ENCODE data around the gene SLC9A3.

DNA sequence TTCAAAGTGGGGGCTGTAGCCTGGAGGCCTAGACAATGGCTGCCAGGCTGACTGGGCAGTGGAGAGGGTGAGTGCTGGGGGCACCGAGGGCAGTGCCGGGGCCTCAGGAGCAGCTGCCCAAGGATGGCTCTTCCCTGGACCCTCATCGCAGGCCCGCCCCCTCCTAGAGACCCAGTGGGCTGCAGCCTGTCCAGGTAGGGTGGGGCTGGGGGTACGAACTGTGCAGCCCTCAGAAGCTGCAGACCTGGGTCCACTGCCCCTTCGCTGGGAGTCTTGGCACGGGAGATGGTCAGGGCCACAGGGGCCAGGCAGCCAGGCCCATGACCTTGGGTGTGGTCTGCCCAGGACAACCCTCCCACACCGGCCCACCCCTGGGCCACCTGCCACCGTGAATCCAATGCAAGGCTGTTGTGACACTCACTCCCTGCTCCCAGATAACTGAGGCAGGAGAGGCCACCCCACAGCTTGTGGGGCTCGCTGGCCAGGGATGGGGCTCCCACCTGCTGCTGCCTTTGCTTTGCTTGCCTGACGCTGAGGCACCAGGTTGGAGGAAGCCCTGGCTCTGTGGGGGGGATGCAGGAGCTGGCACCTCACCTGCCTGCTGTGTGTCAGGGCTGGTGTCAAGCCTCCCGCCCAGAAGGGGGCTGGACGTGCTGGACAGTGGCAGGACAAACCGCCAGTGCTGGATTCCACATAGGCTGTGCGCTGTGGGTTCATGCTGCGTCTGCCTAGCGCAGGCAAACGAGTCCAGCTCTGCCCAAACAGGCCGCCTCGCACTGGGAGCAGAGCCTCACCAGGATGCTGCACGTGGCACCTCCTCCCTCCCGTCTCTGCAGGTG lies 23.1 kb upstream of the SLC9A3 start:
- TF ChIP-seq, protein P1, sequence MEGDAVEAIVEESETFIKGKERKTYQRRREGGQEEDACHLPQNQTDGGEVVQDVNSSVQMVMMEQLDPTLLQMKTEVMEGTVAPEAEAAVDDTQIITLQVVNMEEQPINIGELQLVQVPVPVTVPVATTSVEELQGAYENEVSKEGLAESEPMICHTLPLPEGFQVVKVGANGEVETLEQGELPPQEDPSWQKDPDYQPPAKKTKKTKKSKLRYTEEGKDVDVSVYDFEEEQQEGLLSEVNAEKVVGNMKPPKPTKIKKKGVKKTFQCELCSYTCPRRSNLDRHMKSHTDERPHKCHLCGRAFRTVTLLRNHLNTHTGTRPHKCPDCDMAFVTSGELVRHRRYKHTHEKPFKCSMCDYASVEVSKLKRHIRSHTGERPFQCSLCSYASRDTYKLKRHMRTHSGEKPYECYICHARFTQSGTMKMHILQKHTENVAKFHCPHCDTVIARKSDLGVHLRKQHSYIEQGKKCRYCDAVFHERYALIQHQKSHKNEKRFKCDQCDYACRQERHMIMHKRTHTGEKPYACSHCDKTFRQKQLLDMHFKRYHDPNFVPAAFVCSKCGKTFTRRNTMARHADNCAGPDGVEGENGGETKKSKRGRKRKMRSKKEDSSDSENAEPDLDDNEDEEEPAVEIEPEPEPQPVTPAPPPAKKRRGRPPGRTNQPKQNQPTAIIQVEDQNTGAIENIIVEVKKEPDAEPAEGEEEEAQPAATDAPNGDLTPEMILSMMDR (tag by site-specific recombination; IDR thresholded peaks at IDR 0.05): no peak
- TF ChIP-seq ZNF416 (tag by site-specific recombination; IDR thresholded peaks at IDR 0.05) (no peak), ZNF10 (tag by site-specific recombination; IDR thresholded peaks at IDR 0.05) (no peak), ZSCAN30 (tag by site-specific recombination; IDR thresholded peaks at IDR 0.05) (no peak), ZBTB44 (tag by site-specific recombination; IDR thresholded peaks at IDR 0.05) (no peak), SETDB1 (IDR thresholded peaks at IDR 0.05; ENCODE audit: insufficient read length, low read length) (no peak), ZNF140 (tag by site-specific recombination; IDR thresholded peaks at IDR 0.05) (no peak), FEZF1 (tag by site-specific recombination; IDR thresholded peaks at IDR 0.05) (no peak), TCF7L2 (IDR thresholded peaks at IDR 0.05; ENCODE audit: borderline replicate concordance, low read depth, low read length) (no peak), ZNF366 (tag by site-specific recombination; conservative IDR thresholded peaks at IDR 0.05) (no peak), ZNF571 (tag by site-specific recombination; IDR thresholded peaks at IDR 0.05) (no peak), ZBTB48 (tag by site-specific recombination; IDR thresholded peaks at IDR 0.05) (no peak), PATZ1 (tag by site-specific recombination; IDR thresholded peaks at IDR 0.05) (no peak)
- TF ChIP-seq, protein P2, sequence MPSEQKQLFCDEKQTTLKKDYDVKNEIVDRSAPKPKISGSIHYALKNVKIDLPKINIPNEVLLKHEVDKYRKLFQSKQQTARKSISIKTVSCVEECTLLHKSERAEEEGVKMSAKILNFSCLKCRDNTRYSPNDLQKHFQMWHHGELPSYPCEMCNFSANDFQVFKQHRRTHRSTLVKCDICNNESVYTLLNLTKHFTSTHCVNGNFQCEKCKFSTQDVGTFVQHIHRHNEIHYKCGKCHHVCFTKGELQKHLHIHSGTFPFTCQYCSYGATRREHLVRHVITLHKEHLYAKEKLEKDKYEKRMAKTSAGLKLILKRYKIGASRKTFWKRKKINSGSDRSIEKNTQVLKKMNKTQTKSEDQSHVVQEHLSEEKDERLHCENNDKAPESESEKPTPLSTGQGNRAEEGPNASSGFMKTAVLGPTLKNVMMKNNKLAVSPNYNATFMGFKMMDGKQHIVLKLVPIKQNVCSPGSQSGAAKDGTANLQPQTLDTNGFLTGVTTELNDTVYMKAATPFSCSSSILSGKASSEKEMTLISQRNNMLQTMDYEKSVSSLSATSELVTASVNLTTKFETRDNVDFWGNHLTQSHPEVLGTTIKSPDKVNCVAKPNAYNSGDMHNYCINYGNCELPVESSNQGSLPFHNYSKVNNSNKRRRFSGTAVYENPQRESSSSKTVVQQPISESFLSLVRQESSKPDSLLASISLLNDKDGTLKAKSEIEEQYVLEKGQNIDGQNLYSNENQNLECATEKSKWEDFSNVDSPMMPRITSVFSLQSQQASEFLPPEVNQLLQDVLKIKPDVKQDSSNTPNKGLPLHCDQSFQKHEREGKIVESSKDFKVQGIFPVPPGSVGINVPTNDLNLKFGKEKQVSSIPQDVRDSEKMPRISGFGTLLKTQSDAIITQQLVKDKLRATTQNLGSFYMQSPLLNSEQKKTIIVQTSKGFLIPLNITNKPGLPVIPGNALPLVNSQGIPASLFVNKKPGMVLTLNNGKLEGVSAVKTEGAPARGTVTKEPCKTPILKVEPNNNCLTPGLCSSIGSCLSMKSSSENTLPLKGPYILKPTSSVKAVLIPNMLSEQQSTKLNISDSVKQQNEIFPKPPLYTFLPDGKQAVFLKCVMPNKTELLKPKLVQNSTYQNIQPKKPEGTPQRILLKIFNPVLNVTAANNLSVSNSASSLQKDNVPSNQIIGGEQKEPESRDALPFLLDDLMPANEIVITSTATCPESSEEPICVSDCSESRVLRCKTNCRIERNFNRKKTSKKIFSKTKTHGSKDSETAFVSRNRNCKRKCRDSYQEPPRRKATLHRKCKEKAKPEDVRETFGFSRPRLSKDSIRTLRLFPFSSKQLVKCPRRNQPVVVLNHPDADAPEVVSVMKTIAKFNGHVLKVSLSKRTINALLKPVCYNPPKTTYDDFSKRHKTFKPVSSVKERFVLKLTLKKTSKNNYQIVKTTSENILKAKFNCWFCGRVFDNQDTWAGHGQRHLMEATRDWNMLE (tag by site-specific recombination; conservative IDR thresholded peaks at IDR 0.05; ENCODE audit: low read depth): no peak
